HEK293 (cell line): ENCODE measurements around the gene ZNF646.

Source experiments
- CTCF ChIA-PET: fragments of 350-600 bp; formaldehyde crosslinking; extraction: SDS; loops from one replicate; lab custom pipeline; 2021; ENCODE audit warnings: antibody characterized with exemption; lab: Yijun Ruan, JAX
- POLR2A ChIA-PET: fragments of 300-600 bp; formaldehyde crosslinking; extraction: SDS; loops from one replicate; lab custom pipeline; 2020; ENCODE audit warnings: antibody characterized with exemption, inconsistent platforms; lab: Yijun Ruan, JAX
- H3K27ac ChIP-seq: fragments of 200-500 bp; sonication (Bioruptor generic); 2 replicates; pipeline ENCODE4 v1.5.1; 2014; ENCODE audit warnings: low read depth, low read length, control low read depth, inconsistent platforms; ENCODE audit errors: extremely low read depth
- H3K36me3 ChIP-seq, 2 experiments: fragments of 200-500 bp in 1 of 2; sonication (Bioruptor generic) in 1 of 2; 1 replicate in 1 of 2; 2 replicates in 1 of 2; pipeline ENCODE4 v1.5.1; 2014 to 2017; ENCODE audit warnings: inconsistent platforms in 2 of 2, low read length in 2 of 2; ENCODE audit not compliant: control insufficient read depth in 2 of 2, insufficient read depth in 1 of 2
- H3K4me1 ChIP-seq: fragments of 200-500 bp; sonication (Bioruptor generic); 2 replicates; pipeline ENCODE4 v1.5.1; 2014; ENCODE audit warnings: mild to moderate bottlenecking, low read length, inconsistent platforms; ENCODE audit not compliant: control insufficient read depth, insufficient read depth
- H3K4me3 ChIP-seq: 2 replicates; pipeline ENCODE4 v1.5.1; 2011; ENCODE audit warnings: low read depth, mild to moderate bottlenecking, control low read depth, low read length, moderate library complexity
- H3K9me3 ChIP-seq: fragments of 200-500 bp; sonication (Bioruptor generic); 2 replicates; pipeline ENCODE4 v1.5.1; 2014; ENCODE audit warnings: low read depth, low read length, inconsistent platforms; ENCODE audit not compliant: control insufficient read depth, insufficient read depth
- SP2 ChIP-seq: fragments of 450-650 bp; formaldehyde crosslinking; IDR thresholded peaks from 2 replicates; pipeline ENCODE4 v1.5.1; 2016; ENCODE audit warnings: missing biosample characterization, missing genetic modification characterization
- YY2 ChIP-seq: fragments of 450-650 bp; formaldehyde crosslinking; IDR thresholded peaks from 2 replicates; pipeline ENCODE4 v1.5.1; 2016; ENCODE audit warnings: missing biosample characterization, missing genetic modification characterization
- ZBTB17 ChIP-seq: fragments of 450-650 bp; formaldehyde crosslinking; IDR thresholded peaks from 2 replicates; pipeline ENCODE4 v1.5.1; 2016; ENCODE audit warnings: missing biosample characterization, missing genetic modification characterization
- ZBTB8A ChIP-seq: fragments of 450-650 bp; formaldehyde crosslinking; IDR thresholded peaks from 2 replicates; pipeline ENCODE4 v1.5.1; 2016; ENCODE audit warnings: missing biosample characterization, missing genetic modification characterization
- ZFP69B ChIP-seq: fragments of 450-650 bp; formaldehyde crosslinking; IDR thresholded peaks from 2 replicates; pipeline ENCODE4 v1.5.1; 2016; ENCODE audit warnings: missing biosample characterization, missing genetic modification characterization
- ZIC2 ChIP-seq: fragments of 450-650 bp; formaldehyde crosslinking; IDR thresholded peaks from 2 replicates; pipeline ENCODE4 v1.5.1; 2016; ENCODE audit warnings: missing biosample characterization, missing genetic modification characterization
- ZNF112 ChIP-seq: fragments of 450-650 bp; formaldehyde crosslinking; IDR thresholded peaks from 2 replicates; pipeline ENCODE4 v1.5.0; 2017; ENCODE audit warnings: missing biosample characterization, missing genetic modification characterization
- ZNF239 ChIP-seq: fragments of 450-650 bp; formaldehyde crosslinking; IDR thresholded peaks from 2 replicates; pipeline ENCODE4 v1.5.1; 2016; ENCODE audit warnings: missing biosample characterization, missing genetic modification characterization
- ZNF580 ChIP-seq: fragments of 450-650 bp; formaldehyde crosslinking; IDR thresholded peaks from 2 replicates; pipeline ENCODE4 v1.5.1; 2016; ENCODE audit warnings: missing biosample characterization, missing genetic modification characterization
- ZNF624 ChIP-seq: fragments of 450-650 bp; formaldehyde crosslinking; IDR thresholded peaks from 2 replicates; pipeline ENCODE4 v1.5.1; 2017; ENCODE audit warnings: missing biosample characterization, missing genetic modification characterization
- ZNF777 ChIP-seq: fragments of 450-650 bp; formaldehyde crosslinking; IDR thresholded peaks from 2 replicates; pipeline ENCODE4 v1.5.1; 2017; ENCODE audit warnings: missing biosample characterization, missing genetic modification characterization, borderline replicate concordance
- TF ChIP-seq, protein P1 (sequence below): fragments of 450-650 bp; formaldehyde crosslinking; IDR thresholded peaks from 2 replicates; pipeline ENCODE4 v1.5.1; 2017; ENCODE audit warnings: missing biosample characterization, mild to moderate bottlenecking, missing genetic modification characterization, moderate library complexity
- TF ChIP-seq, protein P2 (sequence below): fragments of 450-650 bp; IDR thresholded peaks from 2 replicates; pipeline ENCODE4 v1.5.1; 2018; ENCODE audit warnings: missing biosample characterization, mild to moderate bottlenecking, missing genetic modification characterization
- TF ChIP-seq, protein P3 (sequence below): fragments of 450-650 bp; formaldehyde crosslinking; IDR thresholded peaks from 2 replicates; pipeline ENCODE4 v1.5.1; 2017; ENCODE audit warnings: missing biosample characterization, missing genetic modification characterization
- TF ChIP-seq, protein P4 (sequence below): fragments of 450-650 bp; formaldehyde crosslinking; IDR thresholded peaks from 2 replicates; pipeline ENCODE4 v1.5.1; 2016; ENCODE audit warnings: missing biosample characterization, missing genetic modification characterization
- TF ChIP-seq, protein P5 (sequence below): fragments of 450-650 bp; formaldehyde crosslinking; IDR thresholded peaks from 2 replicates; pipeline ENCODE4 v1.5.1; 2016; ENCODE audit warnings: missing biosample characterization, missing genetic modification characterization, borderline replicate concordance

The ZNF646 gene

GRCh38 chr16:31063843-31064611, 10.2 kb upstream of the ZNF646 start:
- H3K9me3 ChIP-seq: no peaks in the 10 kb centered on the region
- no peak for TF ChIP-seq YY2
- TF ChIP-seq, protein P1, sequence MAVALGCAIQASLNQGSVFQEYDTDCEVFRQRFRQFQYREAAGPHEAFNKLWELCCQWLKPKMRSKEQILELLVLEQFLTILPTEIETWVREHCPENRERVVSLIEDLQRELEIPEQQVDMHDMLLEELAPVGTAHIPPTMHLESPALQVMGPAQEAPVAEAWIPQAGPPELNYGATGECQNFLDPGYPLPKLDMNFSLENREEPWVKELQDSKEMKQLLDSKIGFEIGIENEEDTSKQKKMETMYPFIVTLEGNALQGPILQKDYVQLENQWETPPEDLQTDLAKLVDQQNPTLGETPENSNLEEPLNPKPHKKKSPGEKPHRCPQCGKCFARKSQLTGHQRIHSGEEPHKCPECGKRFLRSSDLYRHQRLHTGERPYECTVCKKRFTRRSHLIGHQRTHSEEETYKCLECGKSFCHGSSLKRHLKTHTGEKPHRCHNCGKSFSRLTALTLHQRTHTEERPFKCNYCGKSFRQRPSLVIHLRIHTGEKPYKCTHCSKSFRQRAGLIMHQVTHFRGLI (tag by site-specific recombination): no peak
- TF ChIP-seq ZNF624 (tag by site-specific recombination): no peak
- TF ChIP-seq, protein P2, sequence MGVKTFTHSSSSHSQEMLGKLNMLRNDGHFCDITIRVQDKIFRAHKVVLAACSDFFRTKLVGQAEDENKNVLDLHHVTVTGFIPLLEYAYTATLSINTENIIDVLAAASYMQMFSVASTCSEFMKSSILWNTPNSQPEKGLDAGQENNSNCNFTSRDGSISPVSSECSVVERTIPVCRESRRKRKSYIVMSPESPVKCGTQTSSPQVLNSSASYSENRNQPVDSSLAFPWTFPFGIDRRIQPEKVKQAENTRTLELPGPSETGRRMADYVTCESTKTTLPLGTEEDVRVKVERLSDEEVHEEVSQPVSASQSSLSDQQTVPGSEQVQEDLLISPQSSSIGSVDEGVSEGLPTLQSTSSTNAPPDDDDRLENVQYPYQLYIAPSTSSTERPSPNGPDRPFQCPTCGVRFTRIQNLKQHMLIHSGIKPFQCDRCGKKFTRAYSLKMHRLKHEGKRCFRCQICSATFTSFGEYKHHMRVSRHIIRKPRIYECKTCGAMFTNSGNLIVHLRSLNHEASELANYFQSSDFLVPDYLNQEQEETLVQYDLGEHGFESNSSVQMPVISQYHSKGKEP (tag by site-specific recombination): no peak
- TF ChIP-seq ZNF580 (tag by site-specific recombination): no peak
- TF ChIP-seq ZNF777: no peak
- TF ChIP-seq SP2 (tag by site-specific recombination): no peak
- TF ChIP-seq ZNF112 (tag by site-specific recombination): no peak
- no peak for TF ChIP-seq ZNF239 (tag by site-specific recombination)

GRCh38 chr16:31064882-31065461, 9.2 kb upstream of the ZNF646 start:
- Histone ChIP-seq H3K27ac (no peak overlapping the region), H3K36me3 (peaks cover 0 to 38% of the 10 kb centered on the region in 2 experiments; a peak in 1 of 3 replicates), H3K9me3 (no peaks in the 10 kb centered on the region), H3K4me1 (no peaks in the 10 kb centered on the region), H3K4me3 (no peak overlapping the region)
- TF ChIP-seq ZIC2 (tag by site-specific recombination) (0 out of 2 replicates have a peak, but pooled peaks have one; percentile 34), ZFP69B (tag by site-specific recombination) (no peak)
- CTCF ChIA-PET: interaction anchor here (0.5 kb wide), 1 partner anchor 651 kb away, joined by 3 read pairs; no protein-coding TSS in a partner anchor
- POLR2A ChIA-PET: interaction anchor here (1.4 kb wide), 1 partner anchor 9 kb away, joined by 5 read pairs; the partner anchor contains the start of gene ZNF668

More at GRCh38 chr16:31063843-31064611, 10.2 kb upstream of the ZNF646 start:
- Histone ChIP-seq H3K4me1 (no peaks in the 10 kb centered on the region), H3K27ac (no peak overlapping the region), H3K36me3 (peaks cover 0 to 38% of the 10 kb centered on the region in 2 experiments; a peak in 2 of 3 replicates), H3K4me3 (no peak overlapping the region)
- POLR2A ChIA-PET: interaction anchor here (1.4 kb wide), 1 partner anchor 10 kb away, joined by 5 read pairs; the partner anchor contains the start of gene ZNF668
- CTCF ChIA-PET: interaction anchor here (0.5 kb wide), 1 partner anchor 651 kb away, joined by 3 read pairs; no protein-coding TSS in a partner anchor

- H3K27ac ChIP-seq: no peak overlapping the region
- no peak overlapping the region for H3K4me3 ChIP-seq
- no peaks in the 10 kb centered on the region for H3K4me1 ChIP-seq
- POLR2A ChIA-PET: no interaction called here
- no peaks in the 10 kb centered on the region for H3K9me3 ChIP-seq
- CTCF ChIA-PET: interaction anchor here (0.5 kb wide), 1 partner anchor 113 kb away, joined by 3 read pairs; no protein-coding TSS in a partner anchor
- peaks cover 0 to 18% of the 10 kb centered on the region in 2 experiments; a peak in 1 of 3 replicates for H3K36me3 ChIP-seq
- TF ChIP-seq, protein P3, sequence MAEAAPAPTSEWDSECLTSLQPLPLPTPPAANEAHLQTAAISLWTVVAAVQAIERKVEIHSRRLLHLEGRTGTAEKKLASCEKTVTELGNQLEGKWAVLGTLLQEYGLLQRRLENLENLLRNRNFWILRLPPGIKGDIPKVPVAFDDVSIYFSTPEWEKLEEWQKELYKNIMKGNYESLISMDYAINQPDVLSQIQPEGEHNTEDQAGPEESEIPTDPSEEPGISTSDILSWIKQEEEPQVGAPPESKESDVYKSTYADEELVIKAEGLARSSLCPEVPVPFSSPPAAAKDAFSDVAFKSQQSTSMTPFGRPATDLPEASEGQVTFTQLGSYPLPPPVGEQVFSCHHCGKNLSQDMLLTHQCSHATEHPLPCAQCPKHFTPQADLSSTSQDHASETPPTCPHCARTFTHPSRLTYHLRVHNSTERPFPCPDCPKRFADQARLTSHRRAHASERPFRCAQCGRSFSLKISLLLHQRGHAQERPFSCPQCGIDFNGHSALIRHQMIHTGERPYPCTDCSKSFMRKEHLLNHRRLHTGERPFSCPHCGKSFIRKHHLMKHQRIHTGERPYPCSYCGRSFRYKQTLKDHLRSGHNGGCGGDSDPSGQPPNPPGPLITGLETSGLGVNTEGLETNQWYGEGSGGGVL (tag by site-specific recombination): no peak
- TF ChIP-seq, protein P4, sequence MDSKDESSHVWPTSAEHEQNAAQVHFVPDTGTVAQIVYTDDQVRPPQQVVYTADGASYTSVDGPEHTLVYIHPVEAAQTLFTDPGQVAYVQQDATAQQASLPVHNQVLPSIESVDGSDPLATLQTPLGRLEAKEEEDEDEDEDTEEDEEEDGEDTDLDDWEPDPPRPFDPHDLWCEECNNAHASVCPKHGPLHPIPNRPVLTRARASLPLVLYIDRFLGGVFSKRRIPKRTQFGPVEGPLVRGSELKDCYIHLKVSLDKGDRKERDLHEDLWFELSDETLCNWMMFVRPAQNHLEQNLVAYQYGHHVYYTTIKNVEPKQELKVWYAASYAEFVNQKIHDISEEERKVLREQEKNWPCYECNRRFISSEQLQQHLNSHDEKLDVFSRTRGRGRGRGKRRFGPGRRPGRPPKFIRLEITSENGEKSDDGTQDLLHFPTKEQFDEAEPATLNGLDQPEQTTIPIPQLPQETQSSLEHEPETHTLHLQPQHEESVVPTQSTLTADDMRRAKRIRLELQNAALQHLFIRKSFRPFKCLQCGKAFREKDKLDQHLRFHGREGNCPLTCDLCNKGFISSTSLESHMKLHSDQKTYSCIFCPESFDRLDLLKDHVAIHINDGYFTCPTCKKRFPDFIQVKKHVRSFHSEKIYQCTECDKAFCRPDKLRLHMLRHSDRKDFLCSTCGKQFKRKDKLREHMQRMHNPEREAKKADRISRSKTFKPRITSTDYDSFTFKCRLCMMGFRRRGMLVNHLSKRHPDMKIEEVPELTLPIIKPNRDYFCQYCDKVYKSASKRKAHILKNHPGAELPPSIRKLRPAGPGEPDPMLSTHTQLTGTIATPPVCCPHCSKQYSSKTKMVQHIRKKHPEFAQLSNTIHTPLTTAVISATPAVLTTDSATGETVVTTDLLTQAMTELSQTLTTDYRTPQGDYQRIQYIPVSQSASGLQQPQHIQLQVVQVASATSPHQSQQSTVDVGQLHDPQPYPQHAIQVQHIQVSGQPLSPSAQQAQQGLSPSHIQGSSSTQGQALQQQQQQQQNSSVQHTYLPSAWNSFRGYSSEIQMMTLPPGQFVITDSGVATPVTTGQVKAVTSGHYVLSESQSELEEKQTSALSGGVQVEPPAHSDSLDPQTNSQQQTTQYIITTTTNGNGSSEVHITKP: no peak
- TF ChIP-seq ZBTB17 (tag by site-specific recombination): no peak
- TF ChIP-seq, protein P5, sequence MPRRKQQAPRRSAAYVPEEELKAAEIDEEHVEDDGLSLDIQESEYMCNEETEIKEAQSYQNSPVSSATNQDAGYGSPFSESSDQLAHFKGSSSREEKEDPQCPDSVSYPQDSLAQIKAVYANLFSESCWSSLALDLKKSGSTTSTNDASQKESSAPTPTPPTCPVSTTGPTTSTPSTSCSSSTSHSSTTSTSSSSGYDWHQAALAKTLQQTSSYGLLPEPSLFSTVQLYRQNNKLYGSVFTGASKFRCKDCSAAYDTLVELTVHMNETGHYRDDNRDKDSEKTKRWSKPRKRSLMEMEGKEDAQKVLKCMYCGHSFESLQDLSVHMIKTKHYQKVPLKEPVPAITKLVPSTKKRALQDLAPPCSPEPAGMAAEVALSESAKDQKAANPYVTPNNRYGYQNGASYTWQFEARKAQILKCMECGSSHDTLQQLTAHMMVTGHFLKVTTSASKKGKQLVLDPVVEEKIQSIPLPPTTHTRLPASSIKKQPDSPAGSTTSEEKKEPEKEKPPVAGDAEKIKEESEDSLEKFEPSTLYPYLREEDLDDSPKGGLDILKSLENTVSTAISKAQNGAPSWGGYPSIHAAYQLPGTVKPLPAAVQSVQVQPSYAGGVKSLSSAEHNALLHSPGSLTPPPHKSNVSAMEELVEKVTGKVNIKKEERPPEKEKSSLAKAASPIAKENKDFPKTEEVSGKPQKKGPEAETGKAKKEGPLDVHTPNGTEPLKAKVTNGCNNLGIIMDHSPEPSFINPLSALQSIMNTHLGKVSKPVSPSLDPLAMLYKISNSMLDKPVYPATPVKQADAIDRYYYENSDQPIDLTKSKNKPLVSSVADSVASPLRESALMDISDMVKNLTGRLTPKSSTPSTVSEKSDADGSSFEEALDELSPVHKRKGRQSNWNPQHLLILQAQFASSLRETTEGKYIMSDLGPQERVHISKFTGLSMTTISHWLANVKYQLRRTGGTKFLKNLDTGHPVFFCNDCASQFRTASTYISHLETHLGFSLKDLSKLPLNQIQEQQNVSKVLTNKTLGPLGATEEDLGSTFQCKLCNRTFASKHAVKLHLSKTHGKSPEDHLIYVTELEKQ: no peak
- no peak for TF ChIP-seq ZBTB8A (tag by site-specific recombination)
Observed at GRCh38 chr16:31067342-31067741, 6.9 kb upstream of the ZNF646 start.
